Spinal cord (tissue), 10 donors: Measurements from ENCODE around the gene RBPMS2. TPM values are rescaled to one million over a fixed set of nuclear protein-coding genes. Genes with fewer than 3 reads are reported as not detected.

Source experiments
- DNase-seq, 6 donors: peaks; one replicate each; pipeline versions ENCODE4 v3.0.0 to v3.0.0-alpha.2; 2013 to 2015; ENCODE audit warnings: low spot score in 6 of 6, low read depth in 4 of 6
- H3K27ac ChIP-seq: one replicate; pipeline ENCODE4 v1.5.1; 2013; ENCODE audit warnings: low read depth, low read length, control low read depth
- H3K27me3 ChIP-seq: one replicate; pipeline ENCODE4 v1.6.1; 2013; ENCODE audit warnings: low read length; ENCODE audit not compliant: control insufficient read depth, insufficient read depth
- H3K36me3 ChIP-seq: one replicate; pipeline ENCODE4 v1.6.1; 2013; ENCODE audit warnings: low read length; ENCODE audit not compliant: control insufficient read depth, insufficient read depth
- H3K4me1 ChIP-seq: one replicate; pipeline ENCODE4 v1.6.1; 2013; ENCODE audit warnings: low read length; ENCODE audit not compliant: control insufficient read depth, insufficient read depth
- H3K4me3 ChIP-seq: one replicate; pipeline ENCODE4 v1.5.1; 2013; ENCODE audit warnings: low read depth, low read length, control low read depth
- H3K9me3 ChIP-seq: one replicate; pipeline ENCODE4 v1.6.1; 2013; ENCODE audit warnings: low read length; ENCODE audit not compliant: control insufficient read depth, insufficient read depth
- WGBS: methylation state at CpG from one replicate; pipeline ENCODE4 v1.1.5; 2013; ENCODE audit warnings: missing lambda C conversion rate; ENCODE audit not compliant: insufficient coverage; 5-methylcytosine and 5-hydroxymethylcytosine counted together
- polyA plus RNA-seq, 2 donors: library from polyadenylated mRNA; unstranded; fragments of 120-200 nt; gene quantifications; one replicate each; pipeline ENCODE4 v1.2.1, GENCODE V29; 2013; ENCODE audit not compliant: insufficient read length in 2 of 2
- total RNA-seq, 2 donors: library from RNA; depleted of rRNA in 1 of 2; stranded (reverse); fragments of 120-200 nt in 1 of 2; fragments of >200 nt in 1 of 2; gene quantifications; one replicate each; pipeline versions ENCODE4 v1.2.3 to v1.2.4, GENCODE V29; 2013 to 2014
- donor health status: healthy.

The RBPMS2 gene
- total and polyA plus RNA-seq, 4 donors: 0.30 to 6.3 (median 2.6) TPM

DNA sequence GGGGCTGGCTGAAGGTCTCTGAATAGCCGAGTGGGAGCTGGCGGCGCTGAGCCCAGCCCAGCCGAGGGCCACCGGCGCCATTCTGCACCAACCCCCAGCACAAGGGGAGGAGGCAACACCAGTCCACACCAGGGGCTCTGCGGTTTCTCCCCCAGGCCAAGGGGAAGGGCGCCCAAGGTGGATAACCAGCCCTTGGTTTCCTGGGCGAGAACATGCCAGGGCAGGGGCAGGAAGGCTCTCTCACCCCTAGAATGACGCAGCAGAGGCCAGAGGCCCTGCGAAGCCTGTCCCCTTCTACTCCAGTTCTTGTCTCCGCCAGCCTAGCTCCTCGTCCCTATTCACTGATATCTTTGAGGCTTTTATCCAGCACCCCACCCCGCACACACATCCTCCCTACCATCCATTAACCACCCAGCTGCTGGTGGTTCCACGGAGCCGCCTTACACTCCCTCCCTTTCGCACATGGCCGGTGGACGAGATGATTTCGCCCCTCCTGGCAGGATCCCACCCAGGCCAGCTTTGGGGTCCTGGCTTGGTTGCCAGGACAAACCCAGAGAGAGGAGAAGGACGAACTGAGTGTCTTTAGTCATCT, 1.3 kb downstream of the RBPMS2 start:
- Histone ChIP-seq H3K4me3 (no peak overlapping the region), H3K4me1 (peaks cover 14% of the 10 kb centered on the region), H3K36me3 (no peaks in the 10 kb centered on the region), H3K27ac (peak overlapping the region; percentile 15), H3K9me3 (no peaks in the 10 kb centered on the region), H3K27me3 (peaks cover 25% of the 10 kb centered on the region)
- DNase-seq: no peak
- WGBS: 53% methylated on average over 20 of the region's 21 CpGs

DNA sequence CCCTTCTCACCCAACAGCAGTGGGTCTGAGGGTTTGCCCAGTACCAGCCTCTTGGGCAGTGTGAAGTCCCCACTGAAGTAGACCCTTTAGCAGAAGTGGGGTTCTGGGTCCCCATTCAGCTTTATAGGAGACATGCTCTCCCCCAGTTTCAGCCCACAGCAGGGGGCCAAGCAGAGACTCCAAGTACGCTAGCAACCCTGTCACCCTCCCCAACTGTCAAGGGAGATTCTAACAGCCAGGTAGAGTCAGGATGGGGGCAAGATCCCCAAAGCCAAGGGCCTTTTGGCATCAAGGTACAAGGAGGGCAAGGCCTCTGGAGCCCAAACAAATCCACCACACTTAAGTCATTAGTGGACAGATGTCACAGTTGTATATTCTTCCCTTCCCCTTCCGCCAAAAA, 1.8 kb downstream of the RBPMS2 start:
- Histone ChIP-seq H3K9me3 (no peaks in the 10 kb centered on the region), H3K27ac (no peak overlapping the region), H3K27me3 (peaks cover 23% of the 10 kb centered on the region), H3K4me1 (peaks cover 14% of the 10 kb centered on the region), H3K4me3 (no peak overlapping the region), H3K36me3 (no peaks in the 10 kb centered on the region)
- DNase-seq: no peak
- 83% methylated on average over 1 of the region's 2 CpGs for WGBS

DNA sequence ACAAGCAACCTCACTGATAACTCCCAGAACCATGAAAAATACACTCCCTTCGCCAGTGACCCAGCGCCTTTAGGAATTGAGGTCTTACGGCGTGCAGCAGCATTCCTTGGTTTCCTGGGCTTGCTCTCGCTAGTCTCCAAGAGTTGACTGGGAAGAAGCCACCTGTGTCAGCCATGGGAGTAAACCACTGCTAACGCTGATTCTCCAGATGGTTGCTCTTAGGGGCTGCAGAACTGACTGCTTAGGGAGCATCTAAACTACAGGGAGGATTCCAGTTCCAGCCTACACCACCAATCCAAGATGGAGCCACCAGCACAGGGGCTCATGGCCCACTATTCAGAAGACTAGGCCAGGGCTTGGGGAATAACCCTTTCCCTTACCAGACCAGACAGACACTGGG, 2.4 kb downstream of the RBPMS2 start:
- H3K9me3 ChIP-seq: no peaks in the 10 kb centered on the region
- peaks cover 14% of the 10 kb centered on the region for H3K4me1 ChIP-seq
- H3K36me3 ChIP-seq: no peaks in the 10 kb centered on the region
- no peak overlapping the region for H3K4me3 ChIP-seq
- peaks cover 21% of the 10 kb centered on the region for H3K27me3 ChIP-seq
- 91% methylated on average over 6 of the region's 6 CpGs for WGBS
- no peak overlapping the region for H3K27ac ChIP-seq
- no peak for DNase-seq

DNA sequence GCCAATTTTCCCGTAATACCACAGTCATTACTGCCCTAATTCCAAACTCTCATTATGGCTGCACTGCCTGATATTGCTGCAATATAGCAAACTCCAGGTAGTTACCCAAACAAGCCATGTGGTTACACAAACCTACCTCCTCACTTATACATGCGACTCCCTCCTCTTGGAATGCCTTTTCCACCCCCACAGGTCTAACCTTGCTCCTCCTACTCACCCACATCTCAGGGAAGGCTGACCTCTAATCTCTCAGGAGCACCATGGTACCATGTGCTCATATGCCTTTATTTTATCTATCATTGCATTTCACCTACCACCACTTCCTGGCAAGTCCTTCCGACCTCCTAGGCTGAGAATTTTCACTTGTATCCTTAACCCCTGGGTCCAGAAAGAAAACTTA, 2.9 kb downstream of the RBPMS2 start:
- 59% methylated on average over 2 of the region's 3 CpGs for WGBS
- Histone ChIP-seq H3K4me1 (peaks cover 14% of the 10 kb centered on the region), H3K27ac (no peak overlapping the region), H3K27me3 (peaks cover 20% of the 10 kb centered on the region), H3K36me3 (no peaks in the 10 kb centered on the region), H3K4me3 (no peak overlapping the region), H3K9me3 (no peaks in the 10 kb centered on the region)
- DNase-seq: no peak

DNA sequence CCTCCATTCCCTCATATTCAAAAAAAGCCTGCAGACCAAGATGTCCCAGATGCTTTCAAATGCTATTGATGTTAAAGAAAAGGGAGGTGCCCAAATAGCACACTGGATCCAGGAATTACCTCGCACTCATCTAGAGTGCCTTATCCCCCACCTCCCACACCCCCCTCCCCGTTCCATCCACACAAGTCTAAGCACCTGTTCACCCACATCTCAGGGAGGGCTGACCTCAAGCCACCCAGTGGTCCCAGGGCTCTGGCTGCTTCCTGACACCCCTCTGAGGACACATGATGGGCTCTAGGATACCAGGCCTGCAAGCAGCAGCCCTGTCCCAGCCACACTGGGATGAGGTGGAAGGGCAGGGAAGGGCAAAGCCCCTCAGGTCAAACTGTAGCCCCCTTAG, 4.8 kb downstream of the RBPMS2 start:
- no peaks in the 10 kb centered on the region for H3K9me3 ChIP-seq
- H3K27me3 ChIP-seq: peaks cover 4% of the 10 kb centered on the region
- H3K27ac ChIP-seq: no peak overlapping the region
- H3K4me1 ChIP-seq: peaks cover 3% of the 10 kb centered on the region
- no peak for DNase-seq
- no peak overlapping the region for H3K4me3 ChIP-seq
- no peaks in the 10 kb centered on the region for H3K36me3 ChIP-seq
- 50% methylated on average over 2 of the region's 2 CpGs for WGBS

DNA sequence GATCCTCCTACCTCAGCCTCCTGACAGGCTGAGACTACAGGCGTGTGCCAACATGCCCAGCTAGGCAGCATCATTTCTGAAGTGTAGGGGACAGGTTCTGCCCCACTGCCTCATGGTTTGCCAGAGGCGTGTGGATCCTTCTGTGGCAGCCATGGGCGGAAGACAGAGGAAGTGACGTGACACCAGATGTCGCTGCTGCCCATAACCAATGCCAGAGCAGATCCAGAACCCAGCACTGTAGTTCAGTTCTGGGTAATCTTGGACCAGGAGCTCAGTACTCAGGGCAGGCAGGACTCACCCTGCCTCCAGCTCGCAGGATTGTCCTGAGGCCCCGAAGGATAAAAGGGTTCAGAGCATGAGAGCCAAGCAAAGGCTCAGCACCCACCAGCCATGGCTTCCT, 8.2 kb downstream of the RBPMS2 start:
- H3K27me3 ChIP-seq: no peaks in the 10 kb centered on the region
- no peak overlapping the region for H3K27ac ChIP-seq
- no peak for DNase-seq
- H3K9me3 ChIP-seq: no peaks in the 10 kb centered on the region
- no peaks in the 10 kb centered on the region for H3K4me1 ChIP-seq
- H3K4me3 ChIP-seq: no peak overlapping the region
- H3K36me3 ChIP-seq: no peaks in the 10 kb centered on the region
- 85% methylated on average over 6 of the region's 7 CpGs for WGBS

DNA sequence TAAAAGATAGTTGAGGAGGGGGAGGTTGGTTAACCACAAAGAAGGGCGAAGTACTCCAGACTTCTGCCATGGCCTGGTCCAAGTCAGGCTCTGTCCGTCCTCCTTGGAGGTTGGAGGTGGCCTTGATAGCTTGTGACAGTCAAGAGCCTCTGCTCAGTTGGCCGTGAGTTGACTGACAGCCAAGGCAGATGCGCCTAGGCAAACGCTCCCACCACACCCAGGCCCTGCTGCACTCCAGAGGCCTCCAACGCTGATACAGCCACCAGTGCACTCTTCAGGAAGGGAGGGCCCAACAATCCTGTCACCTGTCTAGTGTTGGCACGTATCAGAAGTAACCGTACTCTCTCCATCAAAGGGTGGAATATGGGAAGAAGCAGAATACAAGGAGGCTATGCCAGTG, 9.3 kb downstream of the RBPMS2 start:
- no peaks in the 10 kb centered on the region for H3K4me1 ChIP-seq
- no peak overlapping the region for H3K27ac ChIP-seq
- WGBS: 82% methylated on average over 6 of the region's 8 CpGs
- H3K4me3 ChIP-seq: no peak overlapping the region
- H3K36me3 ChIP-seq: no peaks in the 10 kb centered on the region
- DNase-seq: no peak
- H3K27me3 ChIP-seq: no peaks in the 10 kb centered on the region
- H3K9me3 ChIP-seq: no peaks in the 10 kb centered on the region

DNA sequence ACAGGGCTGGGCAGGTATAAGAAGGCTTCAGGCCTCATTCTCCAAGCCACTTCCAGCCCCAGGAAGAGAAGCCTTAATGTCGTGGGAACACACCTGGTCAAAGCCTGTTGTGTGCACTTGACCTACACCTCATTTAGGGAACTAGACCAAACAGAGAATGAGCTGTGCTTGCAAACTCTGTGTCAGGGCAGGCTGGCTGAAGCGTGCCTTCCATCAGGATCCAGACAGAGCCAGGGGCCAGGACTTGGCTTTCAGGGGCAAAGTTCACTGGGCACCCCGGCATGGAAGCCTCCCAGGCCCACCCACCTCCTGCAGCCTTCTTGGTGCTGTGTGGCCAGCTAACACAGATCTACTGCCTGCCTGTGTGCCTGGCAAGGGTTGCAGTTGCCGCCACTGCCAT, 11.5 kb downstream of the RBPMS2 start:
- DNase-seq: no peak
- H3K27ac ChIP-seq: no peak overlapping the region

DNA sequence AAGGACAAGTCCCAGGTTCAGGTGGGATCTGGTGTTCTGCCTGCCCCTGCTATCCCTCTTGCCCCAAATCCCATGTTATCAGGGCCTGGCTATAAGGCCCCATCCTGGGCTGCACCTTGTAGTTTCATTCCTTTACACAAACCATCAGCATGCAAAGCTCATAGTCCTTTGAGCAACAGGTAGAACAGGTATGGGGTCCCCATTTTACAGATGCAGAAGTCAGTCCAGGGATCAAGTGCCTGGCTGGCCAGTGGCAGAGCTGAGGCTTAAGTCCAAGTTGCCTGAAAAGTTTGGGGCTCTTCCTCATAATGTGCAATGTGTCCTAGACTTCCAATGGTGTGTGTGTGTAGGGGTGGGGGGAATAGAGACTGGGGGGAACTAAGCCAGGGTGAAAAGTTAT, 11.9 kb downstream of the RBPMS2 start:
- H3K36me3 ChIP-seq: no peaks in the 10 kb centered on the region
- no peaks in the 10 kb centered on the region for H3K27me3 ChIP-seq
- no peak for DNase-seq
- H3K4me1 ChIP-seq: no peaks in the 10 kb centered on the region
- no peak overlapping the region for H3K27ac ChIP-seq
- no peaks in the 10 kb centered on the region for H3K9me3 ChIP-seq
- no peak overlapping the region for H3K4me3 ChIP-seq

More for the DNA sequence above, 11.5 kb downstream of the RBPMS2 start:
- H3K4me3 ChIP-seq: no peak overlapping the region
- no peaks in the 10 kb centered on the region for H3K27me3 ChIP-seq
- WGBS: 86% methylated on average over 4 of the region's 4 CpGs
- no peaks in the 10 kb centered on the region for H3K4me1 ChIP-seq
- no peaks in the 10 kb centered on the region for H3K9me3 ChIP-seq
- no peaks in the 10 kb centered on the region for H3K36me3 ChIP-seq

DNA sequence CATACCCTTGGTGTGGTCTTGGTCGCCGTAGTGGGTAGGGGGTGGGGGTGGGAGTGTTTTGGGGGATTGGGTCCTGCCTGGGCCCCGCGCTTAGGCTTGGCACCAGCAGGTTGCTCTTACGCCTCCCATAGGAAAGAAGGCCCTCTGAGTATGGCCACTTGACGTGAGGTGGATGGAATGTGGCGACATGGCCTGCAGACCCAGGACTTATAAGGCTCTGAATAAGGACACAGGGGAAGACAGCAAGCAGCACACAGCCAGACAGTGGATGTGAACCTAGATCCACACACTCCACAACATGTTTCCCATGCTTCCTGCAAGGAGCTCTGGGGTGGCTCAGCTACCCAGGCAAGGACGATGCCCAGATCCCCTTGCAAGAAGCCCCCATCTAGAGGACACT, 12.4 kb downstream of the RBPMS2 start:
- no peak overlapping the region for H3K27ac ChIP-seq
- 97% methylated on average over 8 of the region's 8 CpGs for WGBS

More for the DNA sequence above, 12.4 kb downstream of the RBPMS2 start:
- no peaks in the 10 kb centered on the region for H3K27me3 ChIP-seq
- H3K9me3 ChIP-seq: no peaks in the 10 kb centered on the region
- H3K4me3 ChIP-seq: no peak overlapping the region
- no peaks in the 10 kb centered on the region for H3K4me1 ChIP-seq
- DNase-seq: no peak
- H3K36me3 ChIP-seq: no peaks in the 10 kb centered on the region
